WTC11 (cell line): Measurements from ENCODE around the gene AP1S1. TPM values are rescaled to one million over a fixed set of nuclear protein-coding genes. Genes with fewer than 3 reads are reported as not detected.
A peak's percentile ranks its signal among the peaks of the same experiment; 100 is the strongest.
"Not testable (repeated sequence)": the region's sequence is repeated elsewhere in the genome, so short reads cannot be mapped to it uniquely, and the experiment has no call there.

Experiments used
- ATAC-seq: fragments of 200-7000 bp; cut with Tn5 transposase; 2 replicates; pipeline ENCODE4 v1.10.0; 2021; ENCODE audit warnings: mild to moderate bottlenecking, moderate library complexity
- CTCF ChIA-PET: fragments of 300-600 bp; sonication (Branson Sonifier 250); formaldehyde crosslinking; loops from one replicate; lab custom pipeline; 2021; ENCODE audit warnings: antibody characterized with exemption; lab: Charles Lee
- POLR2A ChIA-PET: fragments of 350-600 bp; sonication (Branson Sonifier 250); formaldehyde crosslinking; loops from one replicate; lab custom pipeline; 2021; ENCODE audit warnings: antibody characterized with exemption; lab: Charles Lee
- DNase-seq: peaks from one replicate; pipeline ENCODE4 v3.0.0; 2021; ENCODE audit warnings: low spot score
- H3K27ac Mint-ChIP-seq: 2 replicates; pipeline ENCODE4 v1.8.0; 2021; ENCODE audit warnings: mixed read lengths
- H3K27me3 Mint-ChIP-seq: 2 replicates; pipeline ENCODE4 v1.8.0; 2021; ENCODE audit warnings: low read depth, mild to moderate bottlenecking, moderate library complexity, mixed read lengths
- H3K36me3 Mint-ChIP-seq: 2 replicates; pipeline ENCODE4 v1.8.0; 2021; ENCODE audit warnings: mixed read lengths
- H3K4me1 Mint-ChIP-seq: 2 replicates; pipeline ENCODE4 v1.8.0; 2022; ENCODE audit warnings: mixed read lengths
- H3K4me3 Mint-ChIP-seq: 2 replicates; pipeline ENCODE4 v1.8.0; 2021; ENCODE audit warnings: mild to moderate bottlenecking, moderate library complexity, mixed read lengths
- H3K9me3 Mint-ChIP-seq: 2 replicates; pipeline ENCODE4 v1.8.0; 2021; ENCODE audit warnings: mixed read lengths
- ARID4B ChIP-seq: sonication (generic); formaldehyde crosslinking; IDR thresholded peaks from 2 replicates; pipeline ENCODE4 v1.8.0; 2023; ENCODE audit warnings: missing genetic modification reagents, mild to moderate bottlenecking, borderline replicate concordance
- ATF2 ChIP-seq: sonication (generic); formaldehyde crosslinking; IDR thresholded peaks from 2 replicates; pipeline ENCODE4 v1.8.1; 2022; ENCODE audit warnings: low read depth, missing genetic modification reagents, borderline replicate concordance
- CBFB ChIP-seq: sonication (generic); formaldehyde crosslinking; IDR thresholded peaks from 2 replicates; pipeline ENCODE4 v1.8.1; 2022; ENCODE audit warnings: mild to moderate bottlenecking, low read depth, missing genetic modification reagents
- ERG ChIP-seq: fragments of 250-450 bp; sonication (Bioruptor Pico); IDR thresholded peaks from 2 replicates; pipeline ENCODE4 v1.8.0; 2021; ENCODE audit warnings: mild to moderate bottlenecking
- FOXK1 ChIP-seq: sonication (generic); formaldehyde crosslinking; IDR thresholded peaks from 2 replicates; pipeline ENCODE4 v1.8.0; 2022; ENCODE audit warnings: mild to moderate bottlenecking, moderate library complexity, missing genetic modification reagents
- GTF2I ChIP-seq: fragments of 250-450 bp; sonication (Bioruptor Pico); conservative IDR thresholded peaks from 2 replicates; pipeline ENCODE4 v1.4.0; 2021; ENCODE audit warnings: mild to moderate bottlenecking
- JAZF1 ChIP-seq: fragments of 250-450 bp; sonication (Bioruptor Pico); IDR thresholded peaks from 2 replicates; pipeline ENCODE4 v1.9.0; 2021; ENCODE audit warnings: moderate library complexity, mild to moderate bottlenecking, inconsistent platforms
- KAT7 ChIP-seq: sonication (generic); formaldehyde crosslinking; IDR thresholded peaks from 2 replicates; pipeline ENCODE4 v1.8.1; 2023; ENCODE audit warnings: missing genetic modification reagents, mild to moderate bottlenecking, borderline replicate concordance
- NFYB ChIP-seq: sonication (generic); formaldehyde crosslinking; conservative IDR thresholded peaks from 2 replicates; pipeline ENCODE4 v1.8.0; 2022; ENCODE audit warnings: low read depth, missing genetic modification reagents
- NR3C1 ChIP-seq: sonication (generic); formaldehyde crosslinking; conservative IDR thresholded peaks from 2 replicates; pipeline ENCODE4 v1.8.1; 2023; ENCODE audit warnings: low read depth, mild to moderate bottlenecking, missing genetic modification reagents
- SMAD4 ChIP-seq: sonication (generic); formaldehyde crosslinking; IDR thresholded peaks from 2 replicates; pipeline ENCODE4 v1.8.0; 2022; ENCODE audit warnings: mild to moderate bottlenecking, missing genetic modification reagents
- SOX15 ChIP-seq: fragments of 250-450 bp; sonication (Bioruptor Pico); IDR thresholded peaks from 2 replicates; pipeline ENCODE4 v1.9.0; 2021; ENCODE audit warnings: mild to moderate bottlenecking
- TP53 ChIP-seq: sonication (generic); formaldehyde crosslinking; IDR thresholded peaks from 2 replicates; pipeline ENCODE4 v1.8.1; 2023; ENCODE audit warnings: mild to moderate bottlenecking, missing genetic modification reagents
- ZMAT4 ChIP-seq: fragments of 250-450 bp; sonication (Bioruptor Pico); IDR thresholded peaks from 2 replicates; pipeline ENCODE4 v1.9.0; 2021; ENCODE audit warnings: mild to moderate bottlenecking
- ZNF317 ChIP-seq: sonication (generic); formaldehyde crosslinking; IDR thresholded peaks from 2 replicates; pipeline ENCODE4 v1.8.1; 2023; ENCODE audit warnings: low read depth, mild to moderate bottlenecking, moderate library complexity, missing genetic modification reagents, borderline replicate concordance
- ZNF396 ChIP-seq: fragments of 250-450 bp; sonication (Bioruptor Pico); IDR thresholded peaks from 2 replicates; pipeline ENCODE4 v1.8.0; 2021; ENCODE audit warnings: mild to moderate bottlenecking, moderate library complexity, borderline replicate concordance
- total RNA-seq: library from RNA; stranded (reverse); gene quantifications from 3 replicates; pipeline ENCODE4 v1.2.3, GENCODE V29; 2021
- TF ChIP-seq, protein P1 (sequence below): sonication (generic); formaldehyde crosslinking; IDR thresholded peaks from 2 replicates; pipeline ENCODE4 v1.8.1; 2022; ENCODE audit warnings: mild to moderate bottlenecking, moderate library complexity, missing genetic modification reagents
- TF ChIP-seq, protein P2 (sequence below): sonication (generic); formaldehyde crosslinking; IDR thresholded peaks from 2 replicates; pipeline ENCODE4 v1.8.0; 2022; ENCODE audit warnings: mild to moderate bottlenecking, missing genetic modification reagents

Gene AP1S1
- total RNA-seq, 1 experiment from 2014 or later: 60.7 TPM

GRCh38 chr7:101203740-101204738, 49.8 kb downstream of the AP1S1 start:
- POLR2A ChIA-PET, H3K36me3 Mint-ChIP-seq, H3K4me3 Mint-ChIP-seq, DNase-seq, H3K9me3 Mint-ChIP-seq, ATAC-seq: not testable (repeated sequence)
- CTCF ChIA-PET: interaction anchor here (0.6 to 5.3 kb wide), 8 partner anchors 12 to 1571 kb away, joined by 3 to 57 read pairs (median 5); partner anchors contain the start of genes FIS1, PLOD3 and ZNHIT1
- peaks cover 26% of the 10 kb centered on the region for H3K4me1 Mint-ChIP-seq
- H3K27me3 Mint-ChIP-seq: peaks cover 16% of the 10 kb centered on the region
- H3K27ac Mint-ChIP-seq: peak overlapping the region; percentile 80

- no peak for TF ChIP-seq CBFB (CRISPR knock-in tag)
- TF ChIP-seq ZNF396 (CRISPR knock-in tag): no peak
- TF ChIP-seq, protein P1, sequence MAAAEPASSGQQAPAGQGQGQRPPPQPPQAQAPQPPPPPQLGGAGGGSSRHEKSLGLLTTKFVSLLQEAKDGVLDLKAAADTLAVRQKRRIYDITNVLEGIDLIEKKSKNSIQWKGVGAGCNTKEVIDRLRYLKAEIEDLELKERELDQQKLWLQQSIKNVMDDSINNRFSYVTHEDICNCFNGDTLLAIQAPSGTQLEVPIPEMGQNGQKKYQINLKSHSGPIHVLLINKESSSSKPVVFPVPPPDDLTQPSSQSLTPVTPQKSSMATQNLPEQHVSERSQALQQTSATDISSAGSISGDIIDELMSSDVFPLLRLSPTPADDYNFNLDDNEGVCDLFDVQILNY (CRISPR knock-in tag): no peak
- TF ChIP-seq ATF2: no peak
- TF ChIP-seq ZNF317 (CRISPR knock-in tag): no peak
- no peak for TF ChIP-seq TP53
- no peak for TF ChIP-seq GTF2I (CRISPR knock-in tag)
- no peak for TF ChIP-seq KAT7 (CRISPR knock-in tag)
- TF ChIP-seq ERG (CRISPR knock-in tag): no peak
- DNase-seq (no peak), ATAC-seq (no peak)
- Mint-ChIP-seq H3K36me3 (peaks cover 3% of the 10 kb centered on the region; the same call in 1 of the 2 replicates), H3K27ac (peak overlapping the region; percentile 69), H3K4me3 (no peak overlapping the region), H3K9me3 (no peaks in the 10 kb centered on the region), H3K27me3 (peaks cover 16% of the 10 kb centered on the region), H3K4me1 (peaks cover 13% of the 10 kb centered on the region)
- POLR2A ChIA-PET: interaction anchor here (1.1 kb wide), 1 partner anchor 11 kb away, joined by 3 read pairs; the partner anchor contains the start of gene PLOD3
- CTCF ChIA-PET: interaction anchor here (0.7 to 2.0 kb wide), 5 partner anchors 10 to 84 kb away, joined by 3 to 9 read pairs (median 4); no protein-coding TSS in a partner anchor
Measured at GRCh38 chr7:101205901-101206664, 51.8 kb downstream of the AP1S1 start.

DNA sequence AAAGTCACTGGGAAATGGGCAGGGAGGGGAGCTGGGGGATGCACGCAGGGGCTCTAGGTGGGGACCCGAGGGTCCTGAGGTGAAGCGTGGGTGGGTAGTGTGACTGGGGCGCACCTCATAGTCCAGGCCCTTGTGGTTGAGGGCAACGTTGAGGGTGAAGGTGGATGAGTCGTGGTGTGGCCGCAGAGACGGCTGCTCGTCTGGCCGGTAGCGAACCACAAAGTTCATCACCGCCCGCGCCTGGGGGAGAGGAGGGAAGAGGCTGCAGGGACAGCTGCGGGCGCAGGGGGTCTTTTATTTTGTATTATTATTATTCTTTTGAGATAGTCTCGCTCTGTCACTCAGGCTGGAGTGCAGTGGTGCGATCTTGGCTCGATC, 52.4 kb downstream of the AP1S1 start:
- DNase-seq: no peak
- Mint-ChIP-seq H3K4me3 (no peak overlapping the region), H3K9me3 (no peaks in the 10 kb centered on the region), H3K36me3 (peaks cover 3% of the 10 kb centered on the region; the same call in 1 of the 2 replicates), H3K27me3 (peaks cover 12% of the 10 kb centered on the region), H3K27ac (peak overlapping the region; percentile 53; the same call in 1 of the 2 replicates), H3K4me1 (peaks cover 7% of the 10 kb centered on the region)
- CTCF ChIA-PET: interaction anchor here (1.2 to 2.0 kb wide), 3 partner anchors 9 to 76 kb away, joined by 3 to 9 read pairs (median 4); no protein-coding TSS in a partner anchor
- ATAC-seq: no peak
- POLR2A ChIA-PET: interaction anchor here (1.1 kb wide), 1 partner anchor 11 kb away, joined by 3 read pairs; the partner anchor contains the start of gene PLOD3
- TF ChIP-seq FOXK1 (CRISPR knock-in tag): no peak
- no peak for TF ChIP-seq ZMAT4 (CRISPR knock-in tag)
- TF ChIP-seq JAZF1: no peak
- TF ChIP-seq NFYB: no peak
- no peak for TF ChIP-seq SOX15 (CRISPR knock-in tag)
- TF ChIP-seq ARID4B: no peak
- TF ChIP-seq, protein P2, sequence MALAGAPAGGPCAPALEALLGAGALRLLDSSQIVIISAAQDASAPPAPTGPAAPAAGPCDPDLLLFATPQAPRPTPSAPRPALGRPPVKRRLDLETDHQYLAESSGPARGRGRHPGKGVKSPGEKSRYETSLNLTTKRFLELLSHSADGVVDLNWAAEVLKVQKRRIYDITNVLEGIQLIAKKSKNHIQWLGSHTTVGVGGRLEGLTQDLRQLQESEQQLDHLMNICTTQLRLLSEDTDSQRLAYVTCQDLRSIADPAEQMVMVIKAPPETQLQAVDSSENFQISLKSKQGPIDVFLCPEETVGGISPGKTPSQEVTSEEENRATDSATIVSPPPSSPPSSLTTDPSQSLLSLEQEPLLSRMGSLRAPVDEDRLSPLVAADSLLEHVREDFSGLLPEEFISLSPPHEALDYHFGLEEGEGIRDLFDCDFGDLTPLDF: no peak
- no peak for TF ChIP-seq NR3C1 (CRISPR knock-in tag)
- no peak for TF ChIP-seq SMAD4 (CRISPR knock-in tag)
